OCI-M1 (cell line): ENCODE measurements around the gene CAPN11.
"Not testable (repeated sequence)": the region's sequence is repeated elsewhere in the genome, so short reads cannot be mapped to it uniquely, and the experiment has no call there.

Experiments used
- DNase-seq: peaks from one replicate; lab custom pipeline; 2025; lab: John Stamatoyannopoulos, UW

The CAPN11 gene

DNA sequence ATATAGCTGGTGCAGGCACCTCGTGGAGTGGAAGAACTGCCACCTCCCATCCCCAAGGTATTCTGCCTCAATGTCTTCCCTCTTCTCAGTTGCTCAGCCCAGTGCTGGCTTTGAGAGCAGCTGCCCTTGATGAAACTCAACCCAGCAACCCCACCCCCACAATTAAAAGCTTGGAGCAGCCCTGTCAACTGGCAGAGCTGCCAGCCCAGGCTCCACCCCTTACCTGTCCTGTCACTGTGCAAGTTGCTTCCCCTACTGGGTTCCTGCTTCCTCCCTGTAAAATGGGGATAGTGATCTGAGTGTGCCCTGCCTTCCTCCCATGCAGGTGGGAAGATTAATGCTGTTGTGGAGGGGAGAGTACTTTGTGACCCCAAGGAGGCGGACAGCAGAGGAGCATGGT is 26.7 kb upstream of the CAPN11 start:
- DNase-seq: no peak

DNA sequence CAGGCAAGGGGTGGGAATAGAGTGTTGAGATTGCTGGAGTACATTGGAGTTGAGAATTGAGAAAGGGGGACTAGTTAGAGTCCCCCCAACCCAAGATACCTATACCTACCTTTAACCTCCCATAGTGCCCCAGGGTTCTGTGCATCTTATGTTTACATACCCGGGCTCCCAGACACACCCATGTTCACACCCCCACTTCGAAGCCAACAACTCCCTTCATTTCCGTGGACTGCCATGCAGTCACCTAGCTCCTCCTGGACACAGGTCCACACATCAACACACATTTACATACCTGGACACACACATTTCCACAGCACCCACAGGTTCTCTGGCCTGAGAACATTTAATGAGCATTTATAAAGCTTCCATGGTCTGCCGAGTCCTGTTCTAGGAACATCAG is 26.1 kb upstream of the CAPN11 start:
- DNase-seq: no peak

DNA sequence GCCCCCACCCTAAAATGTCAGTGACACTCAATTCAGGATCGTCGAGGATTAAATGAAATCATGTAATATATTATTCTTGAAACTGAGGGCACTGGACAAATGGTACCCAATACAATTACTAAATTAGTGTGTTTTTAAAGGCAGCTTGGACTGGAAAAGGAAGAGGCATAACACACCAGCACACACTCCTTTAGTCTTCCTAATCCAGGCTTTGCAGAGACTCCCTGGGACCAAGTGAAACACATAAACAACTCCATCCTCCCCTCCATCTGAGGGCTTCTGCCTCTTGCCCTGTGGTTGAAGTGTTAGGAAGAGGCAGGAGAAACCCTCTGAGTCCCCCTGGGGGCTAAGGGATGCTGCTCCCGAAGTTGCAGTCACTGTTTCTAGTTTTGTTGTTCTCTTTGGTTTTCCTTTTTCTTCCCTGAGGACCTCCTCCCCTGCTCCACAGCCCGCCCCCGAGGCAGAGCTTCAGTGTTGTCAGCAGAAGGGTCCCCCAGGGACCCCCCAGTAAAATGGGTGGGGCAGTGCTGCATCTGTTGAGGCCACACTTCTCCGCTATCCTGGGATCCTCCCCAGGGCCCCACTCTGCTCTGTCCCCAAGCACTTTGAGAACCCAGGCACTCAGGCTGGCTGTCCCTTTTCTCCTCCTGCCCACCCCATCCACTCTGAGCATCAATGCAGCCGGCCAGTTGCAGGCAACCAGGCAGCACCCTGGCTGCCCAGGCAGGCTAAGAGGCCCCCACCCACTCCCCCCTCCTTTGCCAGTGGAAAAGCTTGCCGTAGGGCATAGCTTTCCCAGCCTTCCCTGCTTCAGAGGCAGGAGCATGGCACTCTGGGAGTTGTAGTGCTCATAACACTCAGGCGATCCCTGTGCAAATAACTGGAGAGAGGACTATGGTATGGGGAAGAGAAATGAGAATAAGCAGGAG is 25.4 kb upstream of the CAPN11 start:
- peak; percentile 73 for DNase-seq

DNA sequence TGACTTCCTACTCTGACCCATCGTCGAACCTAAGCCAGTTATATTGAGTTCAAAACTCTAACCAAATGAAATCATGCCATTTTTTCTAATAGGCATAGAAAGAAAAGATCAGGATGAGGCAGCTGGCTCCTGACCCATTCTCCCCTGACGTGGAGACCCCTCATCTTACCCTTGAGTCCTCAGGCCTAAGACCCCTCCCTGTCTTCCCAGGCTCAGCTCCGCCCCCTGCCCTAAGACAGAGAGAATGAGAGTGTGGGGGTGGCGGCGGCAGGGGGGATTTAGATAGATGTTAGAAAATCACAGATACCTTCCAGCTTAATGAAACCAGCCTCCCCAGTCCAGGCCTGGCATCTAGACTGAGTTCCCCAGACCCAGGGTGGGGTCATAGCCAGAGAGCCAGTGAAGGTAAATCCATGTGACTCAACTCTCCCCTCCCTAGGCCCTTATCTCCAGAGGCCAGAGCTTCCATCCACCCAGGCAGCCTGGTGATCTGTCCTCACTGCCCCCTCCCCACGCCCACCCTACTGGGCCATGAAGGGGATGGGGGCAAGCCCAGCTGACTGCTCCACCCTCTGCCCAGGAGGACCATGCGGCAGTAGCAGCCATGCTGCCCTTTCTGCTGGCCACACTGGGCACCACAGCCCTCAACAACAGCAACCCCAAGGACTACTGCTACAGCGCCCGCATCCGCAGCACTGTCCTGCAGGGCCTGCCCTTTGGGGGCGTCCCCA is 24.5 kb upstream of the CAPN11 start:
- peak; percentile 79 for DNase-seq

DNA sequence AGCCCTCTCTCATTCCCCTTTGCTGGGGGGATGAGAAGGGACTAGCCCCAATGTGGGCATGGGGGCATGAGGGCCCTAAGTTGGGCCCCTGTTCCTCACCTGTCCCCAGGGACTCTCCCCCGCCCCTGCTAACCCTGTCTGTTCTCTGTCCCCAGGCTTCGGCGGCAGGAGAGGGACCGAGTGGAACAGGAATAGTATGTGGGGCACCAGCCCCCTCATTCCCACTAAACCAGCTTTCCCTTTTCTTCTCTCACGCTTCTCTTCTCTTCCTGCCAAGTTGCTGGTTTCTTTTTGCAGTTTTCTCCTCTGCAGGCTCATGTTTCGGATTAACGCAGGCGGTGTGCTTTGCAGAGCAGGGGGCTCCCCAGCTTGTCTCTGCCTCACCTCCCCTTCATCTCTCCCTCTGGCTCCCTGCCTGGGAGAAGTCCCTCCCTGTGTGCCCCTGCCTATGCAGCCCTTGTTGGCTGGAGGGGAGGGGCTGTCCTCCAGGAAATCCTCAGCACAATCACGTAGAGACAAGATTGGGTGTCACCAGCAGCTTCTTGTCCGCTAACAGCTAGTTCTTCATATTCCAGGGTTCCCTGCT is 23.4 kb upstream of the CAPN11 start:
- no peak for DNase-seq

DNA sequence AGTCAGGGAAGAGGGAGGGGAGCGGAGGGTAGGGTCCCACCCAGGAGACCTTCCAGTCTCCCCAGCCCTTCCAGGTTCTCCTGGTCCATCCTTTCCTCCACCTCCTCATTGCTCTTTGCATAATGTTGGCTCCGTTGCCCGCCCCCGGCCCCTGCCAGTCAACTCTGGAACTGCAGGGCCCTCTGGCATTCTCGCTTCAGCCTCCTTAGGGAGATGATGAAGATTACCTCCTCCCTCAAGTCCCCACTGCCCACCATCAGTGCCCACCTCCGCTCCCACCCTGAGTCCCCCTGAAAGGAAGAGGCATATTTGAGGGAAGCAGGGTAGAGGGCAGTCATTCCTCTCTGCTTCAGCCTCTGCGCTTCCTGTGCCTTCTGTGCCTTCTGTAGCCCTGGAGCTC is 22.7 kb upstream of the CAPN11 start:
- no peak for DNase-seq

GRCh38 chr6:44138717-44139350 is 19.8 kb upstream of the CAPN11 start:
- DNase-seq: no peak

- DNase-seq: no peak
Observed at GRCh38 chr6:44139351-44139743, 19.3 kb upstream of the CAPN11 start.

DNA sequence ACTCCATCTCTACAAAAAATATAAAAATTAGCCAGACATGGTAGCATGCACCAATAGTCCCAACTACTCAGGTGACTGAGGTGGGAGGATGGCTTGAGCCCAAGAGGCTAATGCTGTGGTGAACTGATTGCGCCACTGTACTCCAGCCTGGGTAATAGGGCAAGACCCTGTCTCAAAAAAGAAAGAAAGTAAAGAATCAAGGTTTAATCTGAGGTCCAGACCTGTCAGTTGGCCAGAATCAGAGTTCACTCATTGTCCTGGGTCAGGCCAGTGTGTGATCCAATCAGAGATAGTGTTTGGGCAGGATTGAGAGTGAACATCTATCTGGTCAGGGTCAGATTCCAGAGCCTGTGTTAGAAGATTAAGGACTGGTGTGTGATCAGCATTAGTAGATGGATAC is 15.8 kb upstream of the CAPN11 start:
- no peak for DNase-seq

DNA sequence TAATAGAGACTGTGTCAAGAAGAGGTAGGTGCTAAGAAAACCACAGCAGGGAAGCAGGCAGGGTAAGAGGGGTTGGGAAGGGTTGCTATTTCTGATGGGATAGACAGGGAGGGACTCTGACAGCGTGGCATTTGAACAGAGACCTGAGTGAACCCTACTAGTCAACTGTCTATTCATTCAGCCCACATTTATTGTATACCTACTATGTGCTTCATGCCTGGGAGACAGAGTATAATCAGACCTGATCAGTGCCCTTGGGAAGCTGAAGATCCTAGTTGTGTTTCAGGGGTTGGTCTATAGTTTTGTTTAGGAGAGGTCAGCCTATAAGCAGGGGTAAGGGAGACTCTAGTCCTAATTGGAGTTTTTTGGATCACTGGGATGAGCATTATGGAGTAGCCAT is 14.9 kb upstream of the CAPN11 start:
- no peak for DNase-seq

DNA sequence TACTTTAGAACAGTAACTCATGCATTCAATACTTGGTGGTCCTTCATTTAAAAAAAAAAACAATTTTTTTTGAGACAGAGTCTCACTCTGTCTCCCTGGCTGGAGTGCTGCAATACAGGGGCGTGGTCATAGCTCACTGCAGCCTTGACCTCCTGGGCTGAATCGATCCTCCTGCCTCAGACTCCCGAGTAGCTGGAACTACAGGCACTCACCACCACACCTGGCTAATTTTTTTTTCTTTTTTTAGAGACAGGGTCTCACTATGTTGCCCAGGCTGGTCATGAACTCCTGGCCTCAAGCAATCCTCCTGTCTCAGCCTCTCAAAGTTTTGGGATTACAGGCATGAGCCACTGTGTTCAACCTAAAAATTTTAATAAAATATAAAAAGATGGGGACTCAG is 14.1 kb upstream of the CAPN11 start:
- not testable (repeated sequence) for DNase-seq

- DNase-seq: no peak
Observed at GRCh38 chr6:44145839-44146238, 12.8 kb upstream of the CAPN11 start.

DNA sequence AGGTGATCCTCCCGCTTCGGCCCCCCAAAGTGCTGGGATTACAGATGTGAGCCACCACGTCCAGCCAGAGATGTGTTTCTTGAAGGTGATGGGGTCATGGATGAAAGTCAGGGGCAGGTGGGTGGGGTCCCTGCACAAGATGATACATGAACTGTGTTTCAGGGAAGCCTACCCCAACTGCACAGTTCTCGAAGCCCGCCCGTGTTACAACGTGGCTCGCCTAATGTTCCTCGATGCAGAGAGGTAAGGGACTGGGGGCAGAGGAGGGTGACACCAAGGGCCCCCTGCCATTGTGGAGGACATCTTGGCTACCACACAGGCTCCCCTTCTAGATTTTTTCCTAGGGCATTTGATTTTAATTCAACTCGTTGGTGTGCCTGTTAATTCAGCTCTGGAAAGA is 11.9 kb upstream of the CAPN11 start:
- no peak for DNase-seq

- DNase-seq: no peak
Observed at GRCh38 chr6:44147256-44147655, 11.4 kb upstream of the CAPN11 start.

GRCh38 chr6:44148306-44148705 is 10.3 kb upstream of the CAPN11 start:
- DNase-seq: no peak

DNA sequence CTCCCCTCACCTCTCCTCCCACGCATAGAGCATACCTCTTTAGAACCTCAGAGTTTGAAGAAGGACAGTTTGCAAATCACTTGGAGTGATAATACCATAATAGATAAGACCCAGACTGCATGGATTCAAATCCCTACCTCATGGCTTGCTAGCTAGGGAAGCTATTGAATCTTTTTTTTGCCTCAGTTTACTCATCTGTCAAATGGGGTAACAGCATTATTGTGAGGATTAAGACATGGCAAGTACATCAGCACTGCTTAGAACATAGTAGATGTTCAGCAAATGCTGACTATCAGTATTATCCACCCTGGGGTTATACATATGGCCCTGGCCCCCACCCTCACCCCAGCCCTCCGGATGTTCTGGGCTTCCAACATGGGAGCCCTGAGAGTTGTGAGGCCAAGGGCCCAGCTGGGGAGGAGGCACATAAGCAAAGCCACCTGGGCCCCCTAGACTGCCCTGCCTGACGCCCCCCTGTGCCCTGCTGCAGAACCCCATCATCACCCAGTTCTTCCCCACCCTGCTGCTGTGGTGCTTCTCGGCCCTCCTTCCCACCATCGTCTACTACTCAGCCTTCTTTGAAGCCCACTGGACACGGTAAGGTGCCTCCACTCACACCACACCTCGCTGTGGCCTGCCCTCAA is 9.1 kb upstream of the CAPN11 start:
- no peak for DNase-seq

DNA sequence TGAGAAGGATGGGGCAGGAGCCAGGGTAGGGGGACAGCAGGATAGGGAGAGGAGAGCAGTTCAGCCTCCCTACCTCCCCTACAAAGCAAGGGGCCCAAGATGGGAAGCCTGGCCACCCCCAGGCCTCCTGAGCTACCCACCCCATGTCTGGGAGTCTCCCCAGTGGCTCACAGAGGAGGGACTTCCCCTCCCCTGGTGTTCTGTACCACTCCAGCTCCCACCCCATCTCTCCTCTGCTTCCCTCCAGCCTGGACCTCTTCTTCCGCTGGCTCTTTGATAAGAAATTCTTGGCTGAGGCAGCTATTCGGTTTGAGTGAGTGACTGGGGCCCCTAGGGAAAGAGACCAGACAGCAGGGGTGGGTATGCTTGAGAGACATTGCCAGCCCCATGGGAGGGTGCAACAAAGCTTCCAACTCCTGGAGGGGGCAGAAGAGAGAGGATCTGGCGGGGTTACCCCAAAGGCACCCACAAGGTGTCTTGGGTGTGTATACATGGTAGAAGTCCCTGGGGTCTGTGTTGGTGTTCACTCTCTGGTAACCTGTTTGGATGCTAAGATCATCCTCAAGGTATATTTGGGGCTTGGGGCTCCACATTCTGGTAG is 8.2 kb upstream of the CAPN11 start:
- no peak for DNase-seq

GRCh38 chr6:44151348-44152108 is 7.1 kb upstream of the CAPN11 start:
- DNase-seq: peak; percentile 87

DNA sequence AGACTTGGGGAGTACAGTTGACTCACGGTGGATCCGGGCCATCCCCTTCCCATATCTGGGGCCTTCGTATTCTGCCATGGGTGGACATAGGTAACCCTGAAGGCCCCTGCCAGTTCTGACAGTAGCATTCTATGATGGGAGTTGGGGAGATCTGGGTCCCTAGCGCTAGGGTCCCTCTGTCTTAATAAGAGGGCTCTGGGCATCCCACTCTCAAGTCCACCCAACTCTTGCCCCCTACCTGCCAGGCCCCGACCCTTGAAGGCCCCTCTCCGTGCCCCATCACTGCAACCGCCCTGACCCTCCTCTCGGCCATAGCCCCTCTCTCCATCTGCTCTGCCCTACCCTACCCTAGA is 6.5 kb upstream of the CAPN11 start:
- no peak for DNase-seq

DNA sequence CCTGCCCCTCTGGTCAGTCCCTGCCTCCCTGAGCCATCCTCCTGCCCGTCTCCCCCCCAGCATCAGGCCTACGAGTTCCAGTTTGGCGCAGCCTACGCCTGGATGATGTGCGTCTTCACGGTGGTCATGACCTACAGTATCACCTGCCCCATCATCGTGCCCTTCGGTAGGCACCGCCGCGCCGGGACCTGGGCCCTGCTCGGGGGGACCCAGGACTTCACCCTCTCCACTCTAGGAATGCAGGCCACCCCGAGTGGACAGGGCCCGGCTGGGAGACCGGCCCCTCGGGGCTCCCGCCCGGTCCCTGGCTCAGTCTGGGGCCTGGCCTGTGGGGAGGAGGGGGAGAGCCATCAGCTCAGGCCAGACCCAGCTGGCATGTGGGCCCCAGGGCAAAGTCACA is 6.1 kb upstream of the CAPN11 start:
- DNase-seq: no peak

DNA sequence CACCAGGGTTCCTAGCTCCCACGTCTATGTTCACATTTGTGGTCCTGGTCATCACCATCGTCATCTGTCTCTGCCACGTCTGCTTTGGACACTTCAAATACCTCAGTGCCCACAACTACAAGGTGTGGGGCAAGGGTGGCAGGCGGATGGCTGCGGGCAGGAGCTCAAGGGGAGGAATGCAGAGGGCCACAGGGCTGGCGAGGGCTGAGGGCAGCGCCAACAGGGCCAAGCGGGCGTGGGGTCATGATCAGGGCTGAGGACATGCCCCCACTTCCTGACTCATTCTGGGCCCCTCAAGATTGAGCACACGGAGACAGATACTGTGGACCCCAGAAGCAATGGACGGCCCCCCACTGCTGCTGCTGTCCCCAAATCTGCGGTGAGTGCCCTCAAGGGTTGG is 4.6 kb upstream of the CAPN11 start:
- DNase-seq: no peak
